GM18868 (cell line): ENCODE results near the gene ADAMTS12.

Experiments used
- ATAC-seq: cut with Tn5 transposase; IDR thresholded peaks from one replicate; pipeline ENCODE4 v1.9.1; 2021; ENCODE audit warnings: mild to moderate bottlenecking, moderate library complexity; ENCODE audit not compliant: unreplicated experiment

Gene ADAMTS12

DNA sequence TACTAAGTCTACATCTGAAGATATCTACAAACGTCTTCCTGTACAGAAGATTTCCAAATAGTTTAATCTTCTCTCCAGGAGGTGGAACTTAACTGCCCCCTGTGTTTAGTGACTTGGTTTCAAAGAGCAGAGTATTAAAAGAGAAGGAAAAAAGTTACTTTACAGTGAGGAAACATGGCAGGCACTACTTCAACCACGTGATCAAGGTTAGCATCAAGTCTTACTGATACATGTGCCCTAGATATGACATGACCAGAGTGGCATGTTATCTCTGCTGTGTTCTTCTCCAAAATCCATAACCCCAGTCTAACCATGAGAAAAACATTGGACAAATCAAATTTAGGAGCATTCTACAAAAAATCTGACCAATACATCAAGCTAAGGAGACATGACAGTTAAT, 125.8 kb downstream of the ADAMTS12 start:
- no peak for ATAC-seq

DNA sequence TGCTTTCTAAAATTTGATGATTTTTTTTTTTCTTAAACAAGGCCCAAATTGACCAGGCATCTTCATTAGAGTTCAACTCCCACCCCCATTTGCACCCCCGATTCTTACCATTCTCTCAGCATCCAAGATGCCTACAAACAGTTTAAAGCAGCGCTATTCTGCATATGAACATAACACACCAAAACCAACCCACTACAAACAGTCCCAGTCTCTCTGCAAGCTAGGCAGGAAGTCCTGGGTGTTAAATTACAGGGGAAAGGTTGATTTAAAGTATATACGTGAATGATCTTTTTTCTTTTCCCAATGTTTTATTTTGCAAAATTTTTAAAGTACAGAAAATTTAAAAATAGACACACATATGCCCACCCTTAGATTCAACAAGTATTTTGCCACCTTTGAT, 127.0 kb downstream of the ADAMTS12 start:
- ATAC-seq: no peak

DNA sequence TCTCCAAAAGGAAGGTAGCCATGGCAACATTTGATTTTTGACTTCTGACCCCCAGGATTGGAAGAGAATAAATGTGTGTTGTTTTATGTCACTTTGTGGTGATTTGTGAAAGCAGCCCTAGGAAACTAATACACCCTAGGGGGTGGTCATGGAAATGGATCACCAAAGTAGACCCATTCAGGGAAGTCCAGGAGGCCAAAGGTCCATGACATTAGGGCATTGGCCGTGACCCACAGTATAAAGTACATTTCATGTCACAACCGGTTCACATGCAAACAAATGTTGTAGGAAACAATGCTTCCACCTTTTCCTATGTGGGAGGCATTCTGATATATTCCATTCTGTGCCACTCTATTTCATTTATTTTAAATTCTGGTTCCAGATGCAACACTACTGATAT, 128.4 kb downstream of the ADAMTS12 start:
- no peak for ATAC-seq

DNA sequence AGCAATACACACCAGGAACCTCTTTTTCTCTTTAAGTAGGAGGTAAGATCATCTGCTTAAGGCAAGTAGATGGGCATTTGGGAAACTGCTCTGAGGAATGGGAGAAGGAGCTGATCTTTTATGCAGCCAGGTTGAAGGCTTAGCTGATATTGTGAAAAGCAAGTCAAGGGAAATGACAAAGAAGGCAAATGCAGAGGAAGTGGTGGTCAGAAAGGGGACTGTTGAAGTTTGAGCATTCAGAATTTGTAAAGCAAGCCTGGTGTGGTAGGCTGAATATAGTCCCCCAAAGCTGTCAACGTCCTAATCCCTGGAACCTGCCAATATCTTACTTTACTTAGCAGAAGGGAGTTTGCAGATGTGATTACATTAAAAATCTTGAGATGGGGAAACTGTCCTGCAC, 128.9 kb downstream of the ADAMTS12 start:
- no peak for ATAC-seq

DNA sequence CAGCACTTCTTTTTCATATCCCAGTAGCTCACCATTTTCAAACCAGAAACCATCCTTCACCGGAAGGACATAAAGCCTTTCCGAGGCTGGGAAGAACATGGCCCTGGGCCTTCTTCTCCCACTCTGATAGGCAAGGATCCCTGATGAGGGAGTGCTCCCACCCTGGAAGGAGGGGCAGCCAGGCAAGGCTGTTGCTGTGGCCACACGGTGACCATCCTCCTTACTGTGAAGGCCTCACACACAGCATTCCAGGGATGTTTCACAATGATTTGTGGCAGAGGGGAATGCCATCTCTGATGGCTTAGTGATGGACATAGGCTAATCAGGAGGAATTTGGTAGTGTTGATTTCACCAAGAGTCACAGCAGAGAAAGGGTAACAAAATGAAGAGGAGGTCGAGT, 130.7 kb downstream of the ADAMTS12 start:
- ATAC-seq: no peak

DNA sequence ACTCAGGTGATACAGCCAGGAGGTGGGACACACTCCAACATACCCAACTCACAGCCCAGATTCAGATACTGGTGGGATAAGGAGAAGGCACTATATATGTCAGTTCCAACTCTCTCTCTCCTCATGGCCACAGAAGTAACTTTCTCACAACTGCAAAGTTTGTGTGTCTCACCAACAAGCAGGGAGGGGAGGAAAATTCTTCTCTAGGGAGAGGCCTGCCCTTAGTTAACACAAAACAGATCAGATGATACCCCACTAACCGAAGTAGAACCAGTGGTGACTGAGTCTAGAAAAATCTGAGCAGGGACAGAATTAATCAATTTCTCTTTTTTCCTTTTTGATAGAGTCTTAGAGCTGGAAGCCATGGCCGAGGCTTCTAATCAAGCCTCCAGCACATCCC, 133.1 kb downstream of the ADAMTS12 start:
- no peak for ATAC-seq

DNA sequence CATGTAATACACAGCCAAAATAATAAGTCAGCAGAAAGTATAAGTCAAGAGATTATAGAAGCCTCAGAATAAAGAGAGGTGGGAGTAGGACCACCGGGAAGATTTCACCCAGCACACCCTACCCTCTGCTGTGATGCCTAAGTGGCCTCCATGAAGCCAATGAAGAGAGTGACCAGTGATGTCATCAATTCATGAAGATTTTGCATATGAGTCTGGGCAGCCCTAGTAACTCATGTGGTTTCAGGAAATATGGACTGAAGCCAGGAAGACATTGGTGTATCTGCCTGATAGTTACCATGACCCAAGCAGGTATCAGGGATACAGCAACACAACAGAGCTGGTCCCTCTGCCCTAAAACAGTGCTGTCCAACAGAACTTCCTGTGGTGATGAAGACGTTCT, 135.3 kb downstream of the ADAMTS12 start:
- no peak for ATAC-seq

DNA sequence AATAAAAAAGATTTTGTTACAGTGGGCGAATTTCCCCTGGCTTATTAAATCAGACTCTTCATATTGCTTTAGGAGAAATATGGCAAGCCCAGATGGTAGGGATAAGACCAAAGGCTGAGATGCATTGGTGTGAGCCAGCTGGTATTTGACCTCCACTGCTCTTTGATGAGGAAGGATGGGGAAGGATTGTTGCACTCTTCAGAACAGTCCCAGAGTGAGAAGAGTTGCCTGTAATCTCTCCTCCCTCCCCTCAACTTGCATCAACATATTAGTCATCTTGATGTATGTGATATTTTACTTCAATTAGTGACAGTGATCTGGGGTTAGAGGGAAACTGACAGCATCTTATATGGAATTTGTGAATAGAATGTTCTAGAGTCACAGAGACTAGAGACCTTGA, 136.6 kb downstream of the ADAMTS12 start:
- ATAC-seq: no peak

DNA sequence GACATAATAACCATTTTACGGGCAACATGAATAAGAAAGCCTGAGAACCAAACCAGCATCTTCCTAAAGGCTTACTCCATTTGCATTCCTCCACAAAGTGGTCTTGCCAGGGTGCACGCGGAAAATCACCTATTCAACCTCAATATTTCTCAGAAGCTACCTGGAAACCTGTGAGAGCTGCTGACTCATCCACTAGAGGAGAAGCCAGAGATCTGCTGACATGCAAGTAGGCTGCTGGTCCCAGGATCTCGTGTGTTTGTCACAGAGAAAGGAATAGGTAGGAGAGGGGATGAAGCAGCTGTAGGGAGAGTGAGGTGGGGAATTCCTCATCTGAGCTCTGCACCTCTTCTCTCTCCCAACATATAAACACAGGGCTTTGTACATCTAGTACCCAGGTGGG, 138.1 kb downstream of the ADAMTS12 start:
- peak; percentile 54 for ATAC-seq

DNA sequence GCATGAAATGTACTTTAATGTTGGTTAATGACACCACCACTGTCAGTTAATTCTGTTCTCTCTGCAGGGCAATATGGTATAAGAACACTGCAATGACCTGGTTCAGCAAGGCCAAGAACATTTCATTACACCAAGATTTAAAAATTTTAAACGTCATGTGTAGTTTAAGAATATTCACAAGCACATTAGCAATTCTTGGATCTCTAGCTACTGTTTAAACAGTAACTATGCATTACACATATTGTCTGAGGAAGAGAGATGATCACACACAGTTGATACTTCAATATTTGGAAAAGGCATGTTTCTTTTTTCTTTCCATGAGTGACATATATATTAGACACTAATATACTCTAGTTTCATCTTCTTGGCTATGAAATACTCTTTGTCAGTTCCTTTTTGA, 143.0 kb downstream of the ADAMTS12 start:
- ATAC-seq: no peak

DNA sequence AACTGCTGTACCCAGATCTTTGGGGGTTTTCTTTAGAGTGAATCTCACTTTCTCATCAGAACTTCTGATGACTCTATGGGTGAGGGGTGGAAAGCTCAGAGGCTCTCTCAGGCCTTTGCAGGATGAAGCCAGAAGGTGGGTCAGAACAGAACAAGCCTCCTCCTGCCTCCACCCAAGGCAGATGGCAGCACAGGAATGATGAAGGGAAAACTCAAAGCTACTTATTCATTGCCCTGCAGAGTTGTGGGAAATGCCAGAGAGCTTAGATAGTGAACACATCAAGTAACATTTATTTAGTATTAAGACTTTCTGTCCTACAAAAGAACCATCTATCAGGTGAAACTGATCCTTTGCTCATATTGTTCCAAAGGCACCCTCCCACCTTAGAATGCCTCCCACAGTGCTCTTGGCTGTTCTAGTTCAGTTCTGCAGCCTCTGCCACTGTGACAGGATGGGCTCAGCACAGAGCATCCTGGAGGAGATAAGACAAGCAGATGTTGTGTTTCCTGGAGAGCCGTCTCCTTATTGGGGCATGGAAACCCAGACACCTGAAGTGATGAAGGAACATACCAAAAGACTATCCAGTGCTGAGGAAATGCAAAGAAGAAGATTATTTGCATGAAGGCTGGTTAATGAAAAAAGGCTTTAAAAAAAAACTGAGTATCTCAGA, 146.6 kb downstream of the ADAMTS12 start:
- ATAC-seq: no peak

DNA sequence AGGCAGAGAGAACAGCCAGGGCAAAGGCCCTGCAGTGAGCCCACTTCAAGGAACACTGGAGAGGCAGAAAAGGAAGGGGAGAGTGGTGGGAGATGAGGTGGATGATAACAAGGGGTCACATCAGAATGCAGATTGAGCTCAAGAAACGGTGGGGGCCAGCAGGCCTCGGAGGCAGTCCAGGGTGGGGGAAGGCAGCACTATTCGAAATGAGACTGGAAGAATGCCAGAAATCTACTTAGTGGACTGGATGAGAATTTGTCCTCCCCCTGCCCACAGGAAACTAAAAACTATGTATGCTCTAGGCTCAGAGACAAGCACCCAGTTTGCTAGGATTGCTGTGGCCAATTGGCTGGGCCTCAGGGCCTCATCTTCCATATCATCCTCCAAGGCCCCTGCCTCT, 148.7 kb downstream of the ADAMTS12 start:
- ATAC-seq: no peak

DNA sequence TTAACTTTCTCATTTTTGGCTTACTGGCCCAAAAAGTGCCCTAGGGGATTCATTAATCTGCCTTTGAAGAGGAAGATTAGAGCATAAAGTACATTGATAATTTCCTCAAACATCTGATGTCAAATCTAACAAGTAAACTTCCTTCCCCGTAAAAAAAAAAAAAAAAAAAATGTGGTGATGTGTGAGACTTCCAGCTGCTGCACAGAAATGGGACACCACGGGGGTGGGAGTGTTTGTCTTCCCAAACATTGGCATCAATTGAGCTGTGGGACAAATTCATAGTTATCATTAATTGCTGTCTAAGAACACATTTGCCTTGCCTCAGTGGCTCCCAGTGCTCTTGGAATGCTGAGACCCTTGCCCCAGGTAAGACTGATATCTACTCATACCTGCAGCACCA, 149.6 kb downstream of the ADAMTS12 start:
- no peak for ATAC-seq

DNA sequence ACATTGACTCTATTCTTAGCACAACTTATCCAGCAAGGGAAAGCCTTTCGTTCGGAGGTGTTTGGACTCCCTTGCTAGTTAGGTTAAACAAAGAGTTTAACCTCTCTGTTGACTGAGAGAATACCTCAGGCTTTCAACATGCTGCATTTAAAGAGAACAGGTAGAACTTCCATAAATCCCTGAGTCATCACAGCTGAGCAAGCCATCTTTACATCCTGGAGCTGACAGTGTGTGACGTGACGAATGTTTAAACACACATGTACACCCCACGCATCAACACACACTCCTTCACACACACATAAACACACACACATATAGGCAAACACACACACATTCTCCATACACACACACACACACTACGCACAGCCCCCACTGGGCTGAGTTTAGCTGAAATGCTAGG, 152.8 kb downstream of the ADAMTS12 start:
- ATAC-seq: no peak

DNA sequence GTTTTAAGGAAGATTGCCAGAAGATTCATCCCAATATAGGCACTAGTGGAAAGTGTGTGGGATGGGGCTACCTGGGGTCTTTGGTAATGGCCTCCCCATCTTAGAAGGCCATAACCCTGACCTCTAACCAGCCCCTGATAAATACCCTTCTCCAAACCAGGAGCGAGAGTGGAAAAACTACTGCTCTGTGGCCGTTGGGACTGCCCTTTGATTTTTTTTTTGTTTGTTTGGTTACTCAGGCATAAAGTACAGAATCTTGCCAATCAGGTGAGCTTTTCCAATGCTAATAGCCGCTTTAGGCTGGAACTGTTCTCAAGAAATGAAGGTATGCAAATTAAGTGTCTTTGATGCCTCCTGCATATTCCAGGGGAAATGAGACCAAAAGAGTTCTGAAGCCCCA, 153.7 kb downstream of the ADAMTS12 start:
- no peak for ATAC-seq

DNA sequence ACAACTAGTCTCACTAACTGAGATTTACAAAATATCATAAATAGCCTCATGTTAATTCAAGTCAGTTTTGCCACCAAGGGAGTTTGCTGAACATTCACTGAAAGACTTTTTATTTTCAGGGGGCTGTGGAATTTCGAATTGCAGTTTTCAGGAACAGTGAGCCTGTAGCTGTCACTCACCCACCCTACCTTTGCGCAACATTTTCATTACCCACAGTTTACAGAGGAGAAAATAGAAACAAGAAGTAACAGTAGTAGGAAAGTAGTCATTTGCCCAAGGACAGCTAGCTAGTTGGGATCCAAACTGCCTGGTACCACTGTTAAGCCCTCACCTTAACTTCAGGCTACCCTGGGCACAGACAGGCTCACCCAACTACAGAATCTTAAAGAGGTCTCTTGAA, 154.1 kb downstream of the ADAMTS12 start:
- no peak for ATAC-seq

DNA sequence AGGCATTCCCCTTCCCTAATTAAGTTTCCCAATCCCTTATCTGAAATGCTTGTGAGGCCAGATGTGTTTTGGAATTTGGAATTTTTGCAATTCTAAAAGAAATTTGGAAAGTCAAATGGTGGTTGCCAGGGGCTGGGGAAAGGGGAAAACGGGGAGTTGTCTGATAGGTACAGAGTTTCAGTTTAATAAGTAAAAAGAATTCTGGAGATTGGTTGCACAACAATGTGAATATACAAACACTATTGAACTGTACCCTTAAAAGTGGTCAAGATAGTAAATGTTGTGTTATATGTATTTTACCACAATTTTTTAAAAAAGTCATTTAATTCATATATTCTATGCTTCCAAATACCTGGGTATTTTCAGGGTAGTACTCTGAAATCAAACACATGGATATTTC, 154.5 kb downstream of the ADAMTS12 start:
- ATAC-seq: no peak

DNA sequence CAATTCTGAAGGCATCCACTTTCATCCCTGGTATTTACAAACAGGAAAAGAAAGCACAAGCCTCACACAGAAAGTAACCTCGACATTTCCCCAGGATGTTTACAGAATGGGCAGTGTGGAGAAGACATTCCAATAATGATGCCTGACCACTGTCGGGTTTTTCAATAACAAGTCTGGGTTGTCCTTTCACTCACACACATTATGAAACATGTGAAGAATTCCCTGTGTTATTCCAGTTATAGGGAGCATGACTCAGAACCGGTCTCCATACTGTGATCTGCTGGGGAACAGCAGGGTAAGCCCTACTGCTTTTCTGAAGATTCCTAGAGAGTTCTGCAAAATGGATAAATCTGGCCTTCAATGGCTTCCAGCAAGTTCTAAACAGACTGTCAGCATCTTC, 155.3 kb downstream of the ADAMTS12 start:
- ATAC-seq: no peak

DNA sequence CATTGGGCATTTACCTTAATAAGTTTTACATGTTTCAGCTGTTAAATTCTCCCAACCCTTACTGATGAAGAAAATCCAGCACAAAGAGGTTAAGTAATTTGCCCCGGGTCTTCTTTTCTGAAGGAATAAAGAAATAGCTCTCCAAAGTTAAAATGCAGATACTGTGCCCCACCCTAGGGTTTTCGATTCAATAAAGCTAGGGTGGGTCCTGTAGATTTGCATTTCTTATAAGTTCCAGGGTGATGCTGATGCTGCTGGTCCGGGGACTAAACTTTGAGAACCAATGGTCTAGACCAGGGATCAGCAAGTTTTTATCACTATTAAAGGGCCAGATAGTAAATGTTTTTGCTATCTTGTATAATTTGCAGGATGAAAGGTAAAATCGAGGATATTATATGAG, 156.7 kb downstream of the ADAMTS12 start:
- no peak for ATAC-seq

DNA sequence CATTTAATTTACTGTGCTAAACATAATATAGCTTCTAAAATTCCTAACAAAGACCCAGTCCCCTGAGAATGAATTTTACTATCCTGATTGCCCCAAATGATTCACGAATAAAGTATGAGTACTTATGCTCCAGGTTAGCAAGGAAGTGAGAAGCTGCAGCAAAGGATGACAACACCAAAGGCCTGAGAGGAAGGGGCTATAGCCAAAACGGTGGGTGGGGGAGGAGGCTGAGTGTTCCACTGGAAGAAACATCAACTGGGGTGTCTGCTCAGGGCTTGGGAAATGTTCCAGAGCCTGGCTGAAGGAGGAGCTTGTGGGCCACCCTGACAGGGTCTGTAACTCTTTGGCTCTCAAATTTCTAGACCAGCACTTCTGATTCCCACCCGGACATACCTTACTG, 157.3 kb downstream of the ADAMTS12 start:
- no peak for ATAC-seq

DNA sequence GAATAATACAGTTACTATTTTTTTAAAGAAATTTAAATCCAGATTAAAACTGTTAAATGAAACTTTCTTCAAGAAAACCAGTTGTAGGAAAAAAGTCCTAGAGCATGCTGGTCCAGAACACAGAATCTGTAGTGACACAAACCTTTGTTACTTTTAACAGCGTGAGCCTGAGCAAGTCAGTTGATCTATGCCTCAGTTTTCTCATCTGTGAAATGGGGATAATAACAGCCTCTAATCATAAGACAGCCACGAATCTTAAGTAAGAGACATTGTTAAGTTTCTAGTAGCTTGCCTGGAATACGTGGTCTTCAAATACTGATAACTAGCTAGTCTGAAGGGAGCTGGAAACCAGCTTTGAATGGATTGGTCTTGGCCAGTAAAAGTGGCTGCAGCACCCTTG, 158.6 kb downstream of the ADAMTS12 start:
- ATAC-seq: no peak

DNA sequence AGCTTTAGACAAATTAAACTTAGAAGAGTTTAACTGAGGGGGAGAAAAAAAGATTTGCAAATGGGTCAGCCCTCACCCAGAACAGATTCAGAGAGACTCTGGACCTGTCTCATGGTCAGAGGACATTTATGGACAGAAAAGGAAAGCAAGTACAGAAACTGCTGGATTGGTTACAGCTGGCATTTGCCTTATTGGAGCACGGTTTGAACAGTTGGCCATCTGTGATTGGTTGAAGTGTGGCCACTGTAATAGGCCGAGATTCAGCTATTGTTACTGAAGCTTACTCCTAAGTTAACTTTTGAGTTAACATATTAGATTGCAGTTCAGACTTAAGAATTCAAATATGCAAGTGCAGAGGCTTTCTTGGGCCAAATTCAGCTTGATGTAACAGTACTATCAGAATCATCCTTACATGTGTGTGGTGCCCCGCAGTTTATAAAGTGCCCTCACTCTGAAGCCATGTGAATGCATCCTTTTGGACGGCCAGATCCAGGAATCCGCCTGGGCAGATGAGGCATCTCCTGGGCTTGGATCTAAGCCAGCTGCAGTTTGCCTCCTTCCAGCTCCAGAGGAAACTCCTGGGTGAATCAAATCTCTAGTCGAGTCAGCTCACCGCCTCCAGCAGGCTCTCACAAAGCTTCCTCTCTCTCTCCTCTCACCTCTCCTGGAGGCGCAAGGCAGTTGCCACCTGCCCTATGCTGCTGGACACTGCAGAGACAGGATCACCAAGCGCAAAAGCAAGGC, 165.2 kb downstream of the ADAMTS12 start:
- no peak for ATAC-seq

DNA sequence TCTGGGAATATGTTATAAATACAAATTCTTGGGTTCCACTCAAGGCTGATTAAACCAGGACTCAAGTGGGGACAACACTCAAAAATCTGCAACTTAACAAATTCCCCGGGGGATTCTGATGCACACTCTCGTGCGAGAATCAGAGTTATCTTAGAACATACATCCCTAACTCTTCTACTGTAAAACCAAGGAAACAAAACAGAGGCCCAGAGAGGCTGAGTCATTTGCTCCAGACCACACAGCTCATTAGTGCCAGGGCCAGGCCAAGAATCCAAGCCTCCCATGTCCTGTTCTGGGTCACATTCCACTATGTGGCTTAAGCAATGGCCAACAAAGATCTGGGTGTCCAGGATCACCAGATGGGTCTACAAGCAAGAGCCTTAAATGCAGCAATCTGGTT, 166.0 kb downstream of the ADAMTS12 start:
- no peak for ATAC-seq
